B cell (primary cell): ENCODE data around the gene SPIRE1. TPM values are rescaled to one million over a fixed set of nuclear protein-coding genes. Genes with fewer than 3 reads are reported as not detected.

Source experiments
- ATAC-seq: fragments of 200-7000 bp; cut with Tn5 transposase; one replicate; pipeline ENCODE4 v1.10.0; 2021; ENCODE audit warnings: low read depth, mild to moderate bottlenecking, moderate number of reproducible peaks, moderate library complexity
- CTCF ChIA-PET: fragments of 350-600 bp; sonication (Branson Sonifier 250); formaldehyde crosslinking; loops from one replicate; lab custom pipeline; 2021; ENCODE audit warnings: antibody characterized with exemption, inconsistent platforms; lab: Charles Lee
- POLR2A ChIA-PET: fragments of 350-600 bp; sonication (Branson Sonifier 250); formaldehyde crosslinking; loops from one replicate; lab custom pipeline; 2021; ENCODE audit warnings: antibody characterized with exemption; lab: Charles Lee
- DNase-seq: peaks from one replicate; pipeline ENCODE4 v3.0.0; 2013
- H2AFZ ChIP-seq: 2 replicates; pipeline ENCODE4 v1.6.1; 2012; ENCODE audit warnings: mild to moderate bottlenecking, low read depth, low read length; ENCODE audit not compliant: insufficient read depth, poor library complexity, severe bottlenecking
- H3K27ac ChIP-seq, 2 donors: 1 replicate in 1 of 2; 2 replicates in 1 of 2; pipeline ENCODE4 v1.5.1; 2012 to 2013; ENCODE audit warnings: low read length in 2 of 2, mild to moderate bottlenecking in 2 of 2, moderate library complexity in 1 of 2
- H3K27me3 ChIP-seq, 4 experiments: fragments of 200-600 bp in 1 of 4; sonication (generic) in 1 of 4; replicated peaks in 1 of 4; 1 replicate in 2 of 4; 2 replicates in 2 of 4; pipeline versions ENCODE4 v1.6.1 to v1.7.0; 2013 to 2016; ENCODE audit warnings: low read length in 3 of 4, mild to moderate bottlenecking in 2 of 4, mixed read lengths in 1 of 4, moderate library complexity in 1 of 4; ENCODE audit not compliant: insufficient read depth in 4 of 4, control insufficient read depth in 3 of 4; ENCODE audit errors: control extremely low read depth in 1 of 4
- H3K36me3 ChIP-seq, 2 experiments: replicated peaks in 1 of 2; 1 replicate in 1 of 2; 2 replicates in 1 of 2; pipeline versions ENCODE4 v1.6.1 to v1.7.1; 2013; ENCODE audit warnings: low read length in 1 of 2; ENCODE audit not compliant: insufficient read depth in 2 of 2, control insufficient read depth in 1 of 2; ENCODE audit errors: control extremely low read depth in 1 of 2, extremely low read depth in 1 of 2
- H3K4me1 ChIP-seq, 2 donors: fragments of 200-600 bp in 1 of 2; sonication (generic) in 1 of 2; 1 replicate in 1 of 2; 2 replicates in 1 of 2; pipeline versions ENCODE4 v1.5.1 to v1.6.1; 2013 to 2017; ENCODE audit warnings: low read length in 2 of 2; ENCODE audit not compliant: control insufficient read depth in 2 of 2, insufficient read depth in 2 of 2
- H3K4me2 ChIP-seq: replicated peaks from 2 replicates; pipeline ENCODE3; 2012; ENCODE audit warnings: mild to moderate bottlenecking, low read depth, low read length; ENCODE audit not compliant: poor library complexity, severe bottlenecking
- H3K4me3 ChIP-seq, 5 experiments: fragments of 200-600 bp in 1 of 5; sonication (generic) in 1 of 5; 1 replicate in 3 of 5; 2 replicates in 2 of 5; pipeline versions ENCODE4 v1.5.1 to v1.7.0; 2011 to 2016; ENCODE audit warnings: low read length in 4 of 5, mild to moderate bottlenecking in 4 of 5, low read depth in 2 of 5, control low read depth in 1 of 5, moderate library complexity in 1 of 5; ENCODE audit not compliant: insufficient read depth in 1 of 5; ENCODE audit errors: control extremely low read depth in 1 of 5, extremely low read depth in 1 of 5
- H3K79me2 ChIP-seq: fragments of 200-600 bp; sonication (generic); one replicate; pipeline ENCODE4 v1.6.0; 2016; ENCODE audit warnings: low read length; ENCODE audit not compliant: control insufficient read depth, insufficient read depth
- H3K9ac ChIP-seq: fragments of 200-600 bp; sonication (generic); 2 replicates; pipeline ENCODE4 v1.6.1; 2017; ENCODE audit warnings: mild to moderate bottlenecking, low read length, moderate library complexity
- H3K9me3 ChIP-seq, 3 donors: one replicate each; pipeline versions ENCODE4 v1.6.1 to v1.7.1; 2013; ENCODE audit warnings: low read length in 2 of 3; ENCODE audit not compliant: control insufficient read depth in 2 of 3, insufficient read depth in 1 of 3; ENCODE audit errors: control extremely low read depth in 1 of 3
- H4K20me1 ChIP-seq: 2 replicates; pipeline ENCODE4 v1.6.0; 2012; ENCODE audit warnings: mild to moderate bottlenecking, low read length; ENCODE audit not compliant: insufficient read depth, control insufficient read depth, poor library complexity, severe bottlenecking
- H3K27ac Mint-ChIP-seq: one replicate; pipeline ENCODE4 v1.8.0; 2021; ENCODE audit warnings: mixed read lengths
- H3K27me3 Mint-ChIP-seq: one replicate; pipeline ENCODE4 v1.8.0; 2021; ENCODE audit warnings: mixed read lengths
- H3K4me1 Mint-ChIP-seq: one replicate; pipeline ENCODE4 v1.8.0; 2021; ENCODE audit warnings: mixed read lengths
- H3K4me3 Mint-ChIP-seq: one replicate; pipeline ENCODE4 v1.8.0; 2021; ENCODE audit warnings: mixed read lengths
- H3K9me3 Mint-ChIP-seq: one replicate; pipeline ENCODE4 v1.8.0; 2022; ENCODE audit warnings: mixed read lengths; ENCODE audit not compliant: insufficient read depth
- CTCF ChIP-seq: fragments of 200-600 bp; IDR thresholded peaks from one replicate; pipeline ENCODE4 v1.8.0; 2022; ENCODE audit warnings: antibody characterized with exemption, mild to moderate bottlenecking
- EZH2 ChIP-seq: IDR thresholded peaks from 2 replicates; pipeline ENCODE4 v1.6.1; 2012; ENCODE audit warnings: borderline replicate concordance, low read depth, mild to moderate bottlenecking, moderate library complexity, low read length; ENCODE audit not compliant: insufficient read depth, poor library complexity, severe bottlenecking
- WGBS: methylation state at CpG from one replicate; pipeline ENCODE4 v1.1.5; 2013; ENCODE audit warnings: missing lambda C conversion rate; ENCODE audit not compliant: insufficient coverage; 5-methylcytosine and 5-hydroxymethylcytosine counted together
- intact Hi-C: fragments of 100-400 bp; cut with micrococcal nuclease; formaldehyde crosslinking; loops from one replicate; pipeline ENCODE4 v1.10.0; 2022
- polyA plus RNA-seq: library from polyadenylated mRNA; depleted of rRNA; stranded (reverse); fragments of >200 nt; gene quantifications from 2 replicates; pipeline ENCODE4 v1.2.3, GENCODE V29; 2012
- total RNA-seq, 2 donors: library from RNA; stranded (reverse); fragments of 120-200 nt in 1 of 2; gene quantifications; 1 replicate in 1 of 2; 2 replicates in 1 of 2; pipeline versions ENCODE4 v1.2.3 to v1.2.4, GENCODE V29; 2013 to 2022

SPIRE1 gene
- total and polyA plus RNA-seq, 2 donors (not counting 1 experiment from before 2014, with no cell fraction given): 0.22 to 4.0 TPM

DNA sequence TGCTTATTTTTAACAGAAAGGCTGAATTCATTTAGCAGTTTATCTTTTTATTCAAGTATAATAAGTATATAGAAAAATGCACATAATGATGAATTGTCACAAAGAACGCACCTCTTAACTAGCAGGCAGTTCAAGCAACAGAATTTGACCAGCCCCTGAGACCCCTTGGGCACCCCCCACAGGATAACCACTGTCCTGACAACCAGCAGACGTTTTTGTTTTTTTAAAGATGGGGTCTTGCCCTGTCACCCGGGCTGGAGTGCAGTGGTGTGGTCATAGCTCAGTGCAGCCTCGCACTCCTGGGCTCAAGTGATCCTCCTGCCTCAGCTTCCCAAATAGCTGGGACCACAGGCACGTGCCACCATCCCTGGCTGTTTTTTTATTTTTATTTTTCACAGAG lies 236.2 kb downstream of the SPIRE1 start:
- H3K4me1 ChIP-seq: peaks cover 5 to 14% of the 10 kb centered on the region in 2 donors
- peaks cover 15% of the 10 kb centered on the region for H3K4me1 Mint-ChIP-seq
- H3K27me3 ChIP-seq: peaks cover 0 to 14% (median 2%) of the 10 kb centered on the region in 4 experiments
- H3K36me3 ChIP-seq: no peaks in the 10 kb centered on the region
- ChIA-PET CTCF (no interaction called here), POLR2A (no interaction called here)
- no peak overlapping the region for H3K4me3 ChIP-seq
- H3K9me3 ChIP-seq: no peaks in the 10 kb centered on the region
- ATAC-seq (no peak), DNase-seq (no peak)
- H3K9me3 Mint-ChIP-seq: no peaks in the 10 kb centered on the region
- H3K4me3 Mint-ChIP-seq: peak overlapping the region; percentile 77
- no peak overlapping the region for H3K27ac ChIP-seq
- TF ChIP-seq CTCF (no peak), EZH2 (no peak)
- intact Hi-C loops: loop anchor here (5.0 kb wide), 1 partner anchor 44 kb away; the partner anchor contains the start of gene AFG3L2
- no peak overlapping the region for H3K27ac Mint-ChIP-seq
- H2AFZ ChIP-seq: no peak overlapping the region
- no peaks in the 10 kb centered on the region for H3K27me3 Mint-ChIP-seq
- no peak overlapping the region for H3K4me2 ChIP-seq
- H4K20me1 ChIP-seq: no peaks in the 10 kb centered on the region
- WGBS: 78% methylated on average over 3 of the region's 5 CpGs
- no peak overlapping the region for H3K9ac ChIP-seq
- no peaks in the 10 kb centered on the region for H3K79me2 ChIP-seq

DNA sequence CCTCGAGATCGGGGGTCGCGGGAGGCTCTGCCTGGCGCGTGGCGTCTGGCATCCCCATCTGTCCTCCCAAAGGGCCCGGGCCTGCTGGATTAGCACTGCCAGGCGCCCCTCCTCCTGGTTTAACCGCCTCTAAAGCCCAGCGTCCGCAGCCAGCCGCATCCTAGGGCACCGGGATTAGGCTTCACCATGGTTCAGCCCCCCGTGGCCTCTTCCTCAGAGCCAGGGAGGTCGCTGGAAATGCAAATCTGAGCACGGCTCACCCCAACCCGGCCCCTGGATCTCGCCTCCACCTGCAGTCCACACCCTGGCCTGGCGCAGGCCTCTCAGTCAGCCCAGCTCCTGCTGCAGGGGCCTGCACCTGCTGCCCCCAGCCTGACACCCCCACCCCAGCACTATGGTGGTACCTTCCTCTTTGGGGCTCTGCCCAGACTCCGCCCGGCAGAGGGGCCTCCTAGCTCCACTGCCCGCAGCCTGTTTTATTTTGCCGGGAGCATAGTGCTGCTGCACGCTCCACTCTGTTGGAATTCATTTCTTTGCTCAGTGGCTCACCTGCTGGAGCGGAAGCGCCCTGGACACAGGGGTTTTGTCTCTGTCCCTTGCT lies 237.0 kb downstream of the SPIRE1 start:
- no peaks in the 10 kb centered on the region for H3K79me2 ChIP-seq
- peaks cover 0 to 14% (median 2%) of the 10 kb centered on the region in 4 experiments for H3K27me3 ChIP-seq
- intact Hi-C loops: loop anchor here (5.0 kb wide), 1 partner anchor 44 kb away; the partner anchor contains the start of gene AFG3L2
- Mint-ChIP-seq H3K4me1 (peaks cover 15% of the 10 kb centered on the region), H3K4me3 (peak overlapping the region; percentile 77), H3K27ac (no peak overlapping the region), H3K27me3 (no peaks in the 10 kb centered on the region), H3K9me3 (no peaks in the 10 kb centered on the region)
- TF ChIP-seq EZH2 (no peak), CTCF (no peak)
- H3K4me2 ChIP-seq: peak overlapping the region; percentile 95
- H3K4me3 ChIP-seq: peak overlapping the region in 2 of 5 experiments; percentile 19 to 25
- ChIA-PET CTCF (interaction anchor here (1.2 kb wide), 1 partner anchor 13 kb away, joined by 3 read pairs; the partner anchor contains the start of gene PRELID3A), POLR2A (no interaction called here)
- no peak overlapping the region for H3K27ac ChIP-seq
- peaks cover 5 to 14% of the 10 kb centered on the region in 2 donors for H3K4me1 ChIP-seq
- H3K9ac ChIP-seq: peak overlapping the region; percentile 45
- H4K20me1 ChIP-seq: no peaks in the 10 kb centered on the region
- WGBS: 14% methylated on average over 23 of the region's 27 CpGs
- no peaks in the 10 kb centered on the region for H3K9me3 ChIP-seq
- no peak for ATAC-seq
- DNase-seq: peak; percentile 29
- peak overlapping the region; percentile 71 for H2AFZ ChIP-seq
- H3K36me3 ChIP-seq: no peaks in the 10 kb centered on the region
